Colon (tissue), 2 donors: ENCODE results near the gene BPIFA3.

Experiments used
- FAIRE-seq: peaks from 2 replicates; lab custom pipeline; 2012; peaks lifted over from hg19 to GRCh38; lab: Jason Lieb, UNC
- donor health status: control.
- donor health status: control.

BPIFA3 gene

DNA sequence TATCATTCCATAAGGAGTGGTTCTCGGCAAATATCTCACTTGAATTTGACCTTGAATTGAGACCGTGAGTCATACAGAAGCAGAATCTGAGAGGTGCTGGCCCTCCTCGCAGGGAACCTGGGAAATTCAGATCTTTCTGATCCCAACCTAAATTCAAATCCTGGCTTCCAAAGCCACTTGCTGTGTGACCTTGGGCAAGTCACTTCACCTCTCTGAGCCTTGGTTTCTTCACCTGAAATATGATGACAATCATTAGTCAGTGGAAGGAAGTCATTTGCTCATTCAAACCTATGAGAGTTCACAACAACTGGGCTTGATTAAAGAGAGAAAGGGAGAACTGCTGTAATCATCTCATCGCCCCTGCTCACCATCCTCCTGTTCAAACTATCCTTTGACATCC lies 7.2 kb downstream of the BPIFA3 start:
- FAIRE-seq, result no peak

DNA sequence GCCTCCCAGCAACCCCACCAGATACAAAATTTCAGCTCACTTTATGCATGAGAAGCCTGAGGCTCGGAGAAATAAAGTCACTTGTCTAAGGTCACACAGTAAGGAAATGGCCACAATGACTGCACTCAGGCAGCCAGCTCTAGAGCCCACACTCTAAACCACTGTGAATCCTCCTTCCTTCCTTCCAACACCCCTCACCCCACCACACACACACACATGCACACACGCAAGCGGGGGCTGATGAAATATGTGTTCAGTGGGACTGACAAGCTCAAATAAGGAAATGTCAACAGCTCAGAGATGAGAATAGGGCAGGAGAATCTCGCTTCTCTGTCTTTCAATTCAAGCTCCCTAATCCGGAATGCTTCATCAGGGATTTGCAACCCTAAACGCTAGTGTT lies 12.7 kb downstream of the BPIFA3 start:
- FAIRE-seq, result no peak

GRCh38 chr20:33231237-33231636 lies 14.1 kb downstream of the BPIFA3 start:
- no peak for FAIRE-seq

DNA sequence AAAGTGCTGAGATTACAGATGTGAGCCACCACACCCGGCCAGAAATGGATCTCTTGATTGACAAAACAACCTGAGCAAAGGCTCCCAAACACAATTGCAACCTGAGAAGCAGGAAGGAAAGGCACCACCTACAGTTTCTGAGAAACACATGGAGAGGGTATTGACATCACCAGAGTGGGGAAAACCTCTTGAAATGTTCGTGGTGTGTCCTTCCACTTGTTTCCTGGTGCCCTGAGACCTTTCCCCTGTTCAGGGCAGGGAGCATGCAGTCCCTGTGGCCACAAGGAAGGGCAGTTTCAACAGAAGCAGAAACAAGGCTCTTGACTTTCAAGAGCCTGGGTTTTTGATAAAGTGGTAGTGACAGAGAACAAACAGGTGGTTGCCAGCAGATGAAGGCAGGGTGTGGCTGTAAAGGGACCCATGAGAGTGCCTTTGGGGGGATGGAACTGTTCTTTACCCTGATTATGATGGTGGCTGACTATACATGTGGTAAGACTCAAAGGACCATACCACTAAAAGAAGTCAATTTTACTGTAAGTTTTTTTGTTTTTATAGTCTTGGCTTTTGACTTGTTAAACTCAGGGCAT lies 15.4 kb downstream of the BPIFA3 start:
- FAIRE-seq, result no peak

- FAIRE-seq, result no peak
Measured at GRCh38 chr20:33233129-33233774, 16.1 kb downstream of the BPIFA3 start.

- FAIRE-seq, result no peak
Measured at GRCh38 chr20:33234050-33234449, 16.9 kb downstream of the BPIFA3 start.

DNA sequence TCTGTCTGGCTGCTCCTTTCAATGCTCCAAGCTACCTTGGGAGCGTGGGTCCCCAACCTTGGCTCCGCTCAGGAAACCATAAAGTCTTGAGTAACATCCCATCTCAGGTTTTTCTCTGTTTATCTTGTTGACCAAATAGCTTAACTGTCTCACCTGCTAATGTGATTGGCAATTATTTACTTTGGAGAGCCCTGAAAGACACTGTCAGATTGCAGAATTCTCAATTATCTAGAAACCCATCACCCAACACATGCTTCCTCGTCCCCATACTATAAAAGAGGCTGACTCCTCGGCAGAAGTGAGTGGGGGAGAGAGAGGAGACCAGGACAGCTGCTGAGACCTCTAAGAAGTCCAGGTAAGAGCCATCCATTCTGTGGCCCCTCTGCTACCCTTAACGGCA lies 18.5 kb downstream of the BPIFA3 start, which contains the start of gene BPIFA1:
BPIFA1 (plus strand) TSS at position 301 of the 400 bp plus-strand sequence. CDS start 1,716 bp downstream, outside the sequence.
- no peak for FAIRE-seq

GRCh38 chr20:33236351-33236750 lies 19.2 kb downstream of the BPIFA3 start:
- no peak for FAIRE-seq

- FAIRE-seq, result no peak
Measured at GRCh38 chr20:33237989-33238388, 20.8 kb downstream of the BPIFA3 start.

- FAIRE-seq, result no peak
Measured at GRCh38 chr20:33239418-33239817, 22.3 kb downstream of the BPIFA3 start.

DNA sequence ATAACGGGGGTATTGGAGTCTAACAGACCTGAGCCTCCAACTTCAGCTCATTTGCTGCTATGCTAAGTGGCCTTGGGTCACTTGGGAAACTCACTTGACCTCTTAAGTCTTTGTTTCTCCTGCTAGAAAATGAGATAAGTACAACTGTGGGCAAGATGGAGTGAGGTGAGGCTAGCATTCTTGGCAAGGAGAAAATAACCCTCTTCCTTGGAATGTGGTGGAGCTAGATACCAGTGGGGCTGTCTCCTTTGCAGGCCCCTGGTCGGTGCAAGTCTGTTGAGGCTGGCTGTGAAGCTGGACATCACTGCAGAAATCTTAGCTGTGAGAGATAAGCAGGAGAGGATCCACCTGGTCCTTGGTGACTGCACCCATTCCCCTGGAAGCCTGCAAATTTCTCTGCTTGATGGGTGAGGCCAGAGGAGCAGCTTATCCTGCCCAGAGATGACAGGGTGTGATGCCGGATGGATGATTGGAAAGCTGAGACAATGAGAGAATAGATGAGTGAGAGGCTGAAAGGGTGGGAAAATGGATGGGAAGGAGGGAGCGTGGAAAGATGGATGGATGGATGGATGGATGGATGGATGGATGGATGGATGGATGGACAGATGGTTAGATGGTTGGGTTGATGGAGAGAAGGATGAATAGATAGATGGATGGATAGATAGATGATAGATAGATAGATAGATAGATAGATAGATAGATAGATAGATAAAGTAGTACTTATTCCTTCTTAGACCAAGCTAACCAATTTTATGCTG lies 23.0 kb downstream of the BPIFA3 start:
- FAIRE-seq, result no peak

GRCh38 chr20:33240923-33241322 lies 23.8 kb downstream of the BPIFA3 start:
- FAIRE-seq, result no peak

- no peak for FAIRE-seq
Measured at GRCh38 chr20:33242319-33243100, 25.4 kb downstream of the BPIFA3 start.

- FAIRE-seq, result no peak
Measured at GRCh38 chr20:33246077-33246476, 28.9 kb downstream of the BPIFA3 start.

DNA sequence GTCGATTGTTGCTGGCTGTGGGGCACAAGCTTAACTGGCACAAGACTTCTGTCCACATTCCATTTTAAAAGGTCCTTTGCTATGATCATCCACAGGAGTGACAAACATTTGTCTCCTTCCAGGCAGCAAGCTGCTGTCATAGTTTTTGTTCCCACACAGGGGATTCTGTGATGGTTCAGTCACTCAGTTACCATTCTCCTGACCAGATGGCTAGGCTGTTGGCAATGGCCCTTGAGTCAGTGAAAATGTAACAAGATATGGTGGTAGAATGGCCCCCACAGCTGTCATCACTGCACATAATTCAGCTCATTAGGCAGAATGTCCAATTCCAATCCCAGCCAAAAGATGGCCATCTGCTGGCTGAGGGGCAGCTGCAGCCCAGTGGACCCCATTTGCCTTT lies 32.3 kb downstream of the BPIFA3 start:
- FAIRE-seq, result no peak

GRCh38 chr20:33250666-33251065 lies 33.5 kb downstream of the BPIFA3 start:
- no peak for FAIRE-seq

DNA sequence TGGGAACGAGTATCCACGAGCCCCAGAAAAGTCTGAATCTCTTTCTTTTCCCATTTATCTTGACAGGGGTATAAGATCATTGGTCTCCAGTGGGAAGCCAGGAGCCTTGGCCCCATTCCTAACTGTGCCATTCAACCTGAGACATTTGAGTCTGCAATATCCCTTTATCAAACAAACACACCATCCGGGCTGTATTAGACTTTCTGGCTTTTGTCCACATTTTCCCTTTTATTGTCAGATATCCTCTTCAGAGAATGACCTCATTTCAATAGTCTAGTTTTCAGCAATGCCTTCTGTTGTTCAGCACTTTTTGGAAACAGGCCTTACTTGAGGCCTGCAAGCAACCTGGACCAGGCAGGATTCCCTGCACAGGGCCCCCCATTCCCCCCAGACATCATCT lies 34.3 kb downstream of the BPIFA3 start:
- FAIRE-seq, result no peak

DNA sequence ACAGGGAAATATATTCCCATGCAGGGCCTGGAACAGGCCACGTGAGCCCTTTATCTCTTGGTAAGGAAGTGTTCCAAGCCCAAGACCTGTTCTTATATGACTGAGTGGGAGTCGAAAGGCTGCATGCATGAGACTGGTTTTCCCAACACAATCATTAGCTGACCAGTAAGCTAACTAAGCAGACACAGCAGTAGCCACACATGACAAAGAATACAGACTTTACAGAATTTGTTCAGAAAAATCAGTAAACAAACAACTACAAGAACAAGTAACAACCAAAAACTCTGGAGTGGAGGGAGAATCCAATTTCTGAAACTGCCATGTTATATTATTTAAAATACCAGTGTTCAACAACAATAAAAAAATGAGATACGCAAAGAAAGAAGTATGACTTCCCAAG lies 35.3 kb downstream of the BPIFA3 start:
- FAIRE-seq, result no peak

DNA sequence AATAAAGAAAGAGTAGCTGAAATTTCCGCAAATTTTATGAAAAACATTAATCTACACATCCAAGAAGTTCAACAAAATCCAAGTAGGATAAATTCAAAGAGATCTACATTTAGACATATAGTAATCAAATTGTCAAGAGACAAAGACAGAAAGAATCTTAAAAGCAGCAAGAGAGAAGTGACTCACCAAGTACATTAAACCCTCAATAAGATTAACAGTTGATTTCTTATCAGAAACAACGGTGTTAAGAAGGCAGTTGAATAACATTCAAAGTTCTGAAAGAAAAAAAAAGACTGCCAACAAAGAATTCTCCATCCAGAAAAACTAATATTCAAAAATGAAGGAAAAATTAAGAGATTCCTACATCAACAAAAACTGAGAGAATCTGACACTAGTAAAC lies 37.9 kb downstream of the BPIFA3 start:
- FAIRE-seq, result no peak

- FAIRE-seq, result no peak
Measured at GRCh38 chr20:33257237-33257636, 40.1 kb downstream of the BPIFA3 start.

DNA sequence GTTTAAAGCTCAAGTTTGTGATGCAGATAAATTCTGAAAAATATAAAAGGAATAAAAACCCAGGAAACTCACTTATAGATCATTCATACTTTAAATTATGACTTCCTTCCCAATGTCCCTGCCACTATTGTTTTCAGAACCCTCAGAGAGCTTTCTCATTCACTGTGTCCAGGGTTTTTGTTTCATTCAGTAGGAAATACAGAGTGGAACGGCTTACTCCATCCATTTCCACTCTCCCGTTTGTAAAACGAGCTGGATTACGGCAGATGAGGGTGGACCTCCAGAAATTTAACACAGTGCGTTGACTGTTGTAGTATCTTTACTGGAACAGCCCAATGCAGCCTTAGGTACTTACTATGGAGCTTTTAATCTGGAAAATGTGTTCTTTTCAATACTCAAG lies 42.2 kb downstream of the BPIFA3 start:
- no peak for FAIRE-seq

DNA sequence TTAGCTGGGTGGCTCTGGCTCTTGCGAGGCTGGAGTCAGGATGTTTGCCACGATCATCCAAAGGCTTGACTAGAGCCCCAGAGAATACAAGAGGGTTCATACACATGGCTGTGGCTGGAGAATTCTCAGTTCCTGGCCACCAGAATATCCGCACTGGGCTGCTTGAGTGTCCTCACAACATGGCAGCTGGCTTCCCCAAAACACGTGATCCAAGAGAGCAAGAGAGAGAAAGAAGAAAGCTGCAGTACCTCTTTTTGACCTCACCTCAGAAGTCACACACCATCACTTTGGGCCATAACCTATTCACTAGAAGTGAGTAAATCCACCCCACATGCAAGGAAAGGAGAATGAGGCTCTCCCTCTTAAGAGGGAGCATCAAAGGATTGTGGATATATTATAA lies 44.3 kb downstream of the BPIFA3 start:
- no peak for FAIRE-seq

DNA sequence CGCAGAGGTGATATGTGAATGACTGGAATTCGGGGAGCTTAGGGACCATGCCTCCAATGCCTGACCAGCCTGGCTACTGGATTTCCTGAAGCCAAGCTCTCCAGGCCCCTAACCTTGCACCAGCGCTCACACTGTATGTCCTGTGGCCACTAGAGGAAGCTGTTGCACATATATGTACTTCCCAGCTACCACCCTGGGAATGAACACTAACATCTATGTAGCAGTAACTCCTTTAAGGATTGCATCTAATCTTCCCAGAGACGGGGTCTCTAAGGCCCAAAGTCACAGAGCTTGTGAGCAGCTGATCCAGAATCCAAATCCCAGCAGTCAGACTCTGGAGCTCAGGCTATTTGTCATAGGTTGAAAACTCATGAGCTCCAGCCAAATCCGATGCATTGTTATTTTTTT lies 45.5 kb downstream of the BPIFA3 start:
- FAIRE-seq, result no peak
